ENCODE measurements around the gene FOXA2.

FOXA2 gene

DNA sequence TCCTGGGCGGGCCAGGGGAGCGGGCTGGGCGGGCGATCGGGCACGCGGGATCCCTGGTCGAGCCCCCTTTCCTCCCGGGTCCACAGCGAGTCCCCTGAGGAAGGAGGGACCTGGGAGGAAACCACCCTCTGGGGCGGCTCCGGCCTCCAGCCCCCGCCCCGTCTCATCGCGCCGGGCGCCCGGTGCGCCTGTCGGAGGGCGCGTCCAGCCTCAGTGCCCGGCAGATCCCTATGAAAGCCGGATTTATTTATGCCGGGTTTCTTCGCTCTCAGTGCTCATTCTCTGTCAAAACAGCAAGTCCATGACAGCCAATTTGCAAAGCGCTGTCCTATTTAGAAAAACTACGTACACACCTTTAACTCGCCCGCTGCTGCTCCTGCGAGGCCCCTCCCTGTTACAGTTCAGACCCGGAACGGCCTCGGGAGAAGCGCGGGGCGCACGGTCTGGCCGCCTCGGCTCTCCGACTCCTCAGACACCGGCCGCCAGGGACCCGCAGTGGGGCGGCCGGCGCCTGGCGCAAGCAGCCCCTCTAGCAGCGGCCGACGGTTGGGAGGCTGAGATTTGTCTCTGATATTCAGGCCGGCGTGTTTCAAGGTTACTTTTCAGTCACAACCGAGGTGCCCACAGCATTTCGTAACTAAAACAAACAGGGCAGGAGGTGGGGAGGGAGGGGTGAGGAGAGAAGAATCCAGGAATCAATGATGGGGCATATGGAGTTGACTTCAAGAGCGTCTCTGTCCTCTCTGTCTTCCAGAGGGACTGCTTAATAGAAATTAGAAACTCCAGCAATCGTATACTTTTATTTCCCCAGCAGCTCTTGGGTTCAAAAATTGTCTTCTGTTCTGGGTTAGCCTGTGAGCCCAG, 782 bp upstream of the FOXA2 start:
- no peak for FAIRE-seq
- DNase-seq (ENCODE audit: extremely low spot score, insufficient read length, low read depth), result no peak

DNA sequence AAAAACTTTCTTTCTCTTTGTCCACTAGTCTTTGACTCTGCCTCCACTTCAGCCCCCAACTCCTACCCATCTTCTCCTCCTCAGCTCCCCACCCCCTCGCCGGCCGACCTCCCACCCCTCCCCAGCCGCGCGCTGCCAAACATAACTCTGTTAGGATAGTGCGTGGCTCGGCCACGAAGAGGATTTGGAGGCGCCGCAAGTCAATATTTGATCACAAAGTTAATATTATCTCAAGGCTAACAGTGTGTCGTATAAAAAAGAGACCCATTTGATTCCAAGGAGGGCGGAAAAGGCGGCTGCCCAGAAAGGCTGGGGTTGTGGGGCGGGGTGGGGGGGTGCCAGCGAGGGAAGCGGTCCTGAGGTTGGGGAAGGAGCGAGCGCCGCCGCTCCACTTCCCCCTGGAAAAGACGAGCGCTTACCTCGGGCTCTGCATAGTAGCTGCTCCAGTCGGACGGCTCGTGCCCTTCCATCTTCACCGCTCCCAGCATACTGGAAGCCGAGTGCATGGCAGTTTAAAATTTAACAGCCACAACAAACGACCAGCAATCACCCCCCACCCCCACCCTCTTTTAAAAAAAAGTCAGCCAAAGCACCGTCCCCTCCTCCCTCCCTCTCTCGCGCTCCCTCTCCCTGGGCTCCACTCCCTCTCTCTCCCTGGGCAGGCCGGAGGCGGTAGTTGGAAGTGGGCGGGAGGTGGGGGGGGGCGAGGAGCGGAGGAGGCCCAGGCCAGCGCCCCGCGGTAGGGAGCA, 425 bp downstream of the FOXA2 start:
- no peak for FAIRE-seq
- no peak for DNase-seq (ENCODE audit: extremely low spot score, insufficient read length, low read depth)

DNA sequence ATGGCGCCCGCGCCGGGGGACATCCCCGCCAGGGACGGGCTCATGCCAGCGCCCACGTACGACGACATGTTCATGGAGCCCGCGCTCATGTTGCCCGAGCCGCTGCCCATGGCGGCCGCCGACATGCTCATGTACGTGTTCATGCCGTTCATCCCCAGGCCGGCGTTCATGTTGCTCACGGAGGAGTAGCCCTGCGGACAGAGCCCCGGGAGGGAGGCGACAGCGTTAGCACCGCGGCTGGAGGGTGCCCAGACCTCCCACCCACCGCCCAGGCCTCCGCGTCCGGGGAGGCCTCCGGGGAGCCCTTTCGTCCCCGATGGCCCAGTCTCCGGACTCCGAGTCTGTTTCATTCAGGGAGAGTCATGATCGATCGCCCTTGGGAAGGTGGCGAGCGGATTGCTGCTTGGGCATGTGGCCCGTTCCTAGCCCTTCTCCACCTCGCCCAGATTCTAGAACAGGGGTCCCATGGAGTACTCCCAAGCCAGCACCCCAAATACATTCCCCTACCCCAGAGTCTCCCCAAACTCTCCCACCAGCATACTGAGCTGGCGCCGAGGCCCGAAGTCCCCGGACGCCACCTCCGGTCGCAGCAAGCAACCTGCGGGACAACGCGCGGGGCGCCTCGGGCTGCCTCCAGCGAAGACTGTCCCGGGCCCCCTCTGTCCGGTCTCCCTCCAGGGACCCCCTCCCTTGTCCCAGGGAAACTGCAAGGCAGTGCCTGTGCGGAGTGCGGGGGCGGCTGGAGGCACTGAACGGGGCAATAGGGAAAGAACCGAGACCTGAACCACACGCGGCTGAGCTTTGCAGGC, 1.2 kb downstream of the FOXA2 start:
- DNase-seq (ENCODE audit: extremely low spot score, insufficient read length, low read depth), result no peak
- FAIRE-seq, result no peak

DNA sequence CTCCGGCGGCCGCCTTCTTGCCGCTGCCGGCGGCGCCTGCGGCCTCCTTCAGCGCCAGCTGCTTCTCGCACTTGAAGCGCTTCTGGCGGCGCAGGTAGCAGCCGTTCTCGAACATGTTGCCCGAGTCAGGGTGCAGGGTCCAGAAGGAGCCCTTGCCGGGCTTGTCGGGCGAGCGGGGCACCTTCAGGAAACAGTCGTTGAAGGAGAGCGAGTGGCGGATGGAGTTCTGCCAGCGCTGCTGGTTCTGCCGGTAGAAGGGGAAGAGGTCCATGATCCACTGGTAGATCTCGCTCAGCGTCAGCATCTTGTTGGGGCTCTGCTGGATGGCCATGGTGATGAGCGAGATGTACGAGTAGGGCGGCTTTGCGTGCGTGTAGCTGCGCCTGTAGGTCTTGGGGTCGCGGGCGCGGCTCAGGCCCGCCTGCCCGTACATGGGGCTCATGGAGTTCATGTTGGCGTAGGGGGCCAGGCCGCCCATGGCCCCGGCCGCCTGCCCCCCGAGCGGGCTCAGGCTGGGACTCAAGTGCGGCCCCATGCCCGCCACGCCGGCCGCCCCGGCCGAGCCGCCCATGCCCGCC, 1.9 kb downstream of the FOXA2 start:
- no peak for DNase-seq (ENCODE audit: extremely low spot score, insufficient read length, low read depth)
- no peak for FAIRE-seq

DNA sequence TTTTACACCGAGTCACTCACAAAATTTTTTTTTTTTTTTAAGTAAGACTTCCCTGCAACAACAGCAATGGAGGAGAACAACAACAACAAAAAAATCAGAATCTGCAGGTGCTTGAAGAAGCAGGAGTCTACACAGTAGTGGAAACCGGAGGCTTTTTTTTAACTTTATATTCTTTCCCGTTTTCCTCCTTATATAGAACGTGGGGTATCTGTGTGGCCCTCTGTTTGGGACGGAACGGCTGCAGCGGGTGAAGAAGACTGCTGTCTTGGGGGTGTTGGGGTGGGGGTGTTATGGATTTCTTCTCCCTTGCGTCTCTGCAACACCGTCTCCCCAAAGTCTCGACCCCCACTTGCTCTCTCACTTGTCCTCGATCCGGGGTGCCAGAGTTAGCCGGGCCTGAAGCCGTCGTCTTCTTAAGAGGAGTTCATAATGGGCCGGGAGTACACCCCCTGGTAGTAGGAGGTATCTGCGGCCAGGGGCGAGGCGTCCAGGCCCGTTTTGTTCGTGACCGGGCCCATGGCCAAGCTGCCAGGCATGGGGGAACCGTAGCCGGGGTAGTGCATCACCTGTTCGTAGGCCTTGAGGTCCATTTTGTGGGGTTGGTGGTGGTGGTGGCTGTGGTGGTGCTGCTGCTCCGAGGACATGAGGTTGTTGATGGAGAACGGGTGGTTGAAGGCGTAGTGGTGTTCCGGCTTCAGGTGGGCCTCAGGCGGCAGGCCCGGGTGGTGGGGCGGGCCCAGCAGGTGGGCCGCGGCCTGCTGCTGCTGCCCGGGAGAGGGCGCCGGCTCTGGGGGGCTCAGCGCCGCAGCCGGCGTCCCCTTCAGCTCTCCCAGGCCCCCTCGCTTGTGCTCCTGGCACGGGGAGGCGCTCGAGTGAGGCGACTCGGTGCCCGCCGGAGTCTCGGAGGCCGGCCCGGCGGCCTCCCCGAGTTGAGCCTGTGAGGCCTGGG, 2.7 kb downstream of the FOXA2 start:
- FAIRE-seq, result no peak
- DNase-seq (ENCODE audit: extremely low spot score, insufficient read length, low read depth), result no peak

DNA sequence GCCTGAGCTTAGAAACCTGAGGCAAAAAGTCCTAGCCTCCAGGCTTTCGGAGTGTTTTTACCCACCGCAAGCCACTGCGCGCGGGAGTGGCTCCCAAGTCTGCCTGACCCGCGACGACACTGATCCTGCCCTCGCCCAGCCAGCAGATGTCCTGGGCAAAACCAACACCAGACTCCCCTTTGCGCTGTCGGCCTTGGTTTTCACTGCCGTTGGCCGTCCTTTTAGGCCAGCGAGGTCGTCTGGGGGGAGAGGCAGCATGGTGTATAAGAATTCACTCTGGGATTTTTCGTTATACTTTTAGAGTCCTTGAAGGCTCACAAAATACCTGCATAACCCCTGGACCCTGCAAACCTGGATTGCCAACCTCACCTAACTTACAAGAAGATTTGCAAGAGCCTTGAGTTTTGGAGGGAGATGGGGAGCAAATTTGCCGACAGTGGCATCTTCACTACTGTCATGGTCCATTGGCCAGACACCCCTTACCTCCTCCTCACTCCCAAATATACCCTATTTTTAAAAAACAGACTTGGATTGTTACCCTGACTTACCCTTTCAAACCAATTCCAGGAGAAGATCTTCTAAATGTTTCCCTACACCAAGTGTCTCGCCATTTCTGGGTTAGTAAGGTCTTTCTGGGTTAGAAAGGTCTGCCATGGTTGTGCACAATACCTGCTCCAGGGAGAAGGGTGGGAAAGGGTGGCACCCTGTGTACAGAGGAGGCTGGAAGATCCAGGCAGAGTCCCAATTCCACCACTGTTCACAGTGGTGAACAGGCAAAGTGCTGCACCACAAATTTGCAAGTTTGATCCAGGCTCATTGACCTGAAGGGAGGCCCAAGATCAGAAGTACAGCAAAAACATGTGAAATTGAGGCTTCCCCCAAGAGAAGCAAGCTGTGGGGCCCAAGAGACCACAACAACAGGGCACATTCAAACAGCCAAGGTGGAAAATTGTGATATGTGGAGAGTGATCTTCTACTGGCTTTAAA, 4.4 kb downstream of the FOXA2 start:
- FAIRE-seq, result no peak

DNA sequence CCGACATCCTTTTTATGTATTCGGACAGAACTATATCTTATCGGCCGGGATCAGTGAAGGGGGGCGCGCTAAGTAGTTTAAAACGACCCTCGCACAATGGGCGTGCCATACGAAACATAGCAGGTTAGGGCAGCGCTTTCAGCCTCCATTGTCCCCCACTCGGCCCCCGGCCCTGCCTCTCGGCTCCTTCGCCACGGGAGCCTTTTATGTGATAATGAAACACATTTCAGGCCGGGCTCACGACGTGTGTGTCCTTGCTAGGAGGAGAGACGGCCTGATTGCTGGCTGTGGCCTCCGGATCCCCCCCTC, 5.3 kb downstream of the FOXA2 start:
- DNase-seq (ENCODE audit: extremely low spot score, insufficient read length, low read depth) (no peak), FAIRE-seq (no peak)

More for the DNA sequence above, 4.4 kb downstream of the FOXA2 start:
- no peak for DNase-seq (ENCODE audit: extremely low spot score, insufficient read length, low read depth)

DNA sequence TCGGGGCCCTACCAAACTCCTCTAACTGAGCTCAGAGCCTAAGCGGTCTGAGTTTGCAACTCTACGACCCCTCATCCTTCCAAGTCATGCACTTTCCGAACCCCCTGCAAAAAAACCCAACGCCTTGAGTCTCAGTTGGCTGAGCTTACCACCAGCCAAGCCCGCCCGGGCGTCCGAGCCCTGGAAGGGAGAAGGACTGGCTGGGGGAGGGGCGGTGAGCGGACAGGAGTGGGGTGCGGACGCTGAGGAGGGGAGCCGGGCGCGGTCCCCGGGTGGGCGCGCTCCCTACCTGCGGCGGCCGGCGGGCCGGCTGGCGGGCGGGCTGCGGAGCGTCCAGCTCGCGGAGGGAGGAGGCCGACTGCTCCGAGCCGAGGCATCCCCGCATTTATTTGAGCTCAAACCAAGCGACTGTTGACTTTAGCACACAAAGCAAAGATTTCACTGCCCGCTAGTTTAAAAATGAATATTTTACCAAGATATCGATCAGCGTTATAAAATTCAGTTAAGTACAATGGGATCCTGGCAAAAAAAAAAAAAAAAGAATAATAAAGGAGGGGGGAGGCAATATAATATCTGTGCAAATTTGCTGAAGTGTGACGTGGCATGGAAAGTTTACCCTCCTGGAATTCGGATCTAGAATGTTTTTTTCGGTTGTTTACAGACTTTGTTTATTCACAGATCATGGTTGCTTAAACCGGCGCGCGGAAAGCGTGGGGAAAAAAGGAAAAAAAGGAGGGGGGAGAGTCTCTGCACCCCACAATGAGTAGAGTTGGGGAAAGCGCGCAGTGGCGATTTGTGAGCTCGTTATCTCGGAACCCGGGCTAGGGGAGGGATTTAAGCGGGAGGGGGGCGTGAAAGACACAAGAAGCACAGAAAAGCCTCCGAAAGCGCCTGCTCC, 5.9 kb downstream of the FOXA2 start:
- FAIRE-seq (no peak), DNase-seq (ENCODE audit: extremely low spot score, insufficient read length, low read depth) (no peak)

DNA sequence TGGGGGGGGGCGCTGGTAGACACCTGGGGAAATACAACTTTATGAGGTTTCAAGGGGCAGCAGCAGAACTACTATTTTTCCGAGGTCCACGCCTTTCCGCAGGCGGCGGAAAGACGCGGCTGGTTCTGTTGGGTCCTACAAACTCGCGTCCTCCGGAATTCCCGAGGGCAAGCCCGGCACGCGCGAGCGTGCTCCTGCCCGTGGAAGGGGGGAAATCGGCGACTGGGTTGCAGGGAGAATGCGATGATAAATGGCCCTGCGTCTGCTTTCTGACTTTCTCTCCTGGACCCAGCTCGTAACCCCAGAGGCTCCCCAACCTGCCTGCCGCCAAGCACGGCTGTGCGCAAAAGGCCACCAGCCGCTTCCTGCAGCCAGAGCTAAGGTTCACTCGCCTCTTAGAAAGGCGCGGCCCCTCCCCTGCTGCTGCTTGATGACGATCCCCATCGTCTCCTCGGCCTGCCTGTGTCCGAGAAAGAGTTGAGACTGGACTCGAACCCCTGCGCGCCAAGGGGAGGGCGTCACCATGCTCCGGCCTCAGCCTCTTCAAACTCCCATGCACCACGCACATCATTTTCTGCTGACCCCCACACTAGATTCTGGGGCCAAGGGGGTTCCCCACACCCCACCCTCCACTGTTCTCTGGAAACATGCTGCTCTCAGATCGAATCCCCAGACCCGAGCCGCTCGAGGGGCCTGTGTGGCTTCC, 6.7 kb downstream of the FOXA2 start:
- FAIRE-seq, result no peak
- DNase-seq (ENCODE audit: extremely low spot score, insufficient read length, low read depth), result no peak

DNA sequence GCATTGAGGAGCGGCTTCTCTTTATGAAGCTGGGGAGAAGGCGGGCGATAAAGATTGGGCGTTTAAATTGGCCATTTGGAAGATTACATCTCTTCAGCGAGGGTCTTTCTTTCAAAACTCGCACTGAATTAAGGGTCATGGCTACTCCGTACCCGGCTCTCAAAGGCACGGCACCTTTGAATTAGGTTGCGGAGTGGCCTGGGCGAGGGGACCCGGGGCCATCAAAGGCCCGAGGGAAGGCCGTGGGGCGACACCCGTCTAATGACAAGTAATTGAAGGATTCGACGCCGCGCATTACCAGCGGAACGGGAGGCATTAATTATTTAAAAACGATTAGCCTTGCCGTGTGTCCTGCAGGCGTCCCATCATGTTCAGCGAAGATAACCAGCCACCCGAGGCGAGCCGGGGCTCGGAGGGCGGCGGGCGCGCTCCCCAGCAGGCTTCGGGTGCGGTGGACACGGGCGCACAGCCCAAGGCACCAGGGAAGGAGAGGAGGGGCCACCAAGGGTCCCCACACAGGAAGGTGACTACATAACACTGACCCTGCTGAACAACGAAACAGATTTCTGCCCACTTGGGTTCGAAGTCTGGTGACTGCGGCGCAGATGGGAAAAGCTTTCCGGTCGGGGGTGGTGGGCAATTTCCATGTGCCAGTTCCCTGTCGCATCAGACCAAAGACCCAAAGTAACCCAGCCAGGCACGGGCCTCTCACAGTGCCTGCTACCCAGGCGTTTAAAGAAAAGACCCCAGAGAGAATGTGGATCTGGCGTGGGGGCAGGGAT, 7.4 kb downstream of the FOXA2 start:
- FAIRE-seq (no peak), DNase-seq (ENCODE audit: extremely low spot score, insufficient read length, low read depth) (no peak)

DNA sequence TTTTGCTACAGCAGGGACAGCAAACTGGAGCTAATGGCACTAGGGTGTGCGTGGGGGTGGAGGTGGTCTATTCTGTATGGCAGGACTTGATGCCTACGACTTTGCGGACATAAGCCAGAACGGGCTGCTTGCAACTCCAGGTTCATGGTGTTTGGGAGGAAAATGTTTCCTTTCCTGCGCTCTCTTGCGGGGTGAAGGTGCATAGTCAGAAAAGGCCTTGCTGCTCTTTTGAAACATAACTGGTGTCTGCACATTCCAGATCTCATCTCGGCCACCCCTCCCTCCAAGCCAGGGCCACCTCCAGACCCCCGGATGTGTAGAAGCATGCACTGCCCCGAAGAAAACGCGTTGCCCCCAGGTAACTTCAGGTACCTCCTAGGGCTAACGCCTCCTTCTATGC, 8.1 kb downstream of the FOXA2 start:
- no peak for DNase-seq (ENCODE audit: extremely low spot score, insufficient read length, low read depth)
- FAIRE-seq, result no peak

DNA sequence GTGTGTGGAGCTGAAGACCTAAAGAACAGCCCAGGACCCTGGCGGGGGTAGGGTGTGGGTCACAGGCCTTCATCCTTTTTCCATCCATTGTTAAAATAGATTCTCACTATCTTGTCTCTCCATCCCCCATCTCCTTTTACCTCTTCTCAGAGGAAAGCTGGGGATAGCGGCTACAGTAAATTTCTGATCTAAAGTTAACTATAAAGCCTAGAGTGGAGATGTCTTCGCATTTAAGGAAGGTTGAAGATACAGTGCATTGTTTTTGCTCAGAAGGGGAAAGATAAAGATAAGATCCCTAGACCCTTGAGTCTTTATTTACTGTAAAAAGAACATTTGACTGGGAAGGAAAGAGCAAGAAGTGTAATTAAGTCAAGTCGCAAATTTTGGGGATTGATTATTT, 8.6 kb downstream of the FOXA2 start:
- FAIRE-seq, result no peak
- DNase-seq (ENCODE audit: extremely low spot score, insufficient read length, low read depth), result no peak

DNA sequence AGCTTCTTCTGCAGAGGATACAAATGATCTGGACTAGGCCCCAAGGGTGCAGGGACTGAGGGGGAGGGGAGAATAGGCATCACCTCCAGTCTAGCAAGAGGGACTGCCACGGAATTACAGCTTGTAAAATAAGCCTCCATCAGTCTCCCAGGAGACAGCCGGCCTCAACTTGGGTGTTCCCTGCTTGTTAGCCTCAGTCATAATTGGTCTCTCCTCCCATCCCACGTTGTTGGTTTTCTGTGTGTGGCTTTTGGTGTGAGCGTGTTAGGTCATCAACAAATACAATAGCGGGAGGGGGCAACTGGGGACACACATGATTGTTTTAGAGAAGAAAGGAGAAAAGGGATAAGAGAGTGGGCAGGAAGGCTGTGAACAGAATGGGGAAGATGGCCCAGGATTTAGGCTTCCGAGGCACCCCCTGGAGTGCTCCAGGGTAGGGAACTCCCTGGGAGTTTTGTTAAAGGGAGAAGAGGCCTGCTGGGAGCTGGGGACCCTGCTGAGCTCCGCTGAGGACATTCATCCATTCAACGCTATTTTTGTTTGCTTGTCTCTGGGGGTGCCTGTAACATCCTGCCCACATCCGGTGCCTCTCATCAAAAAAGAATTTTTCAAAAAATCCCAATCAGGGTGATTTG, 9.2 kb downstream of the FOXA2 start:
- FAIRE-seq, result no peak
- no peak for DNase-seq (ENCODE audit: extremely low spot score, insufficient read length, low read depth)

DNA sequence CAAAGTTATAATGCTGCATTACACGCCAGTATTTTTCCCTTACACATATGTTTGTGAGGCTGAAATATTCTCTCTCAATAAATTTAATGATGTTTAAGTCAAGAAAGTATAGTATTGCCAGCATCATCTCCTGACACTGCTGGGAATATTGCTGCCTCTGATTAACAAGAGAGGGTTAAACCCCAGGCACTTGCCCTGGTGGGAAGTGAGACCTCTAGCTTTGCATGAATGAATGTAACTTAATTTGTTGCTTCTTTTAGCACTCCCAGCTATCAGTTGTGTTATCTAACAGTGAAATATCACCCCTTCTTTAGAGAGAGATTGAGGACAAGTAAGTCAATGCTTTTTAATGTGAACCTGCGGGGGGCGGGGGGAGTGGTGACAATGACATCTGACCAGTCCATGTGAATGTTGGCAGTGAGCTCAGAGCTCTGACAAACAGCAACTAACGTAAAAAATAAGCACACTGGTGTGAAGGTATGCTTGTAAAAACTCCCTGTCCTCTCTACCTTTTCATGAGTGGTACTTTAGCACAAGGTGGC, 9.8 kb downstream of the FOXA2 start:
- no peak for FAIRE-seq
- no peak for DNase-seq (ENCODE audit: extremely low spot score, insufficient read length, low read depth)

DNA sequence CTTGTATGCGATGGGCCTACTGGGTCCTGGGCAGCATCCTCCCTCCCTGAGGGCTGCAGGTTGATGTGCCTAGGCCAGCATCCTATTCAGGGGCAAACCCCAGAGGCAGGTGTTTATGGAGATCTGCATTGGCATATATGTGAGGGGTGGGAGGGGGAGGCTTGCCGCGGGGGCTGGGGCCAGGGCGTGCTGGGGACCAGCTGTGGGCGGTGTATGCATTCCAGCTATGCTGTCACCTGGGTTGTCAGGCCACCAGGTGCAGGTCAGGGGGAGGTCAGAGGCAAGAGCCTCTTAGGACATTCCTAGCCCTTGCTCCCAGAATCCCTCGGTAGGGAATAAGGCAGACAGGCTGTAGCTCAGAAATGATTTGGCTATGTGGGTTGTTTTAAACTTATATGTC, 11.9 kb downstream of the FOXA2 start:
- no peak for FAIRE-seq
- DNase-seq (ENCODE audit: extremely low spot score, insufficient read length, low read depth), result no peak
